WTC11 (cell line): ENCODE measurements around the gene PPP1R1A. TPM values are rescaled to one million over a fixed set of nuclear protein-coding genes. Genes with fewer than 3 reads are reported as not detected.

ENCODE experiments used
- ATAC-seq: fragments of 200-7000 bp; cut with Tn5 transposase; 2 replicates; pipeline ENCODE4 v1.10.0; 2021; ENCODE audit warnings: mild to moderate bottlenecking, moderate library complexity
- CTCF ChIA-PET: fragments of 300-600 bp; sonication (Branson Sonifier 250); formaldehyde crosslinking; loops from one replicate; lab custom pipeline; 2021; ENCODE audit warnings: antibody characterized with exemption; lab: Charles Lee
- POLR2A ChIA-PET: fragments of 350-600 bp; sonication (Branson Sonifier 250); formaldehyde crosslinking; loops from one replicate; lab custom pipeline; 2021; ENCODE audit warnings: antibody characterized with exemption; lab: Charles Lee
- DNase-seq: peaks from one replicate; pipeline ENCODE4 v3.0.0; 2021; ENCODE audit warnings: low spot score
- H3K27ac Mint-ChIP-seq: 2 replicates; pipeline ENCODE4 v1.8.0; 2021; ENCODE audit warnings: mixed read lengths
- H3K27me3 Mint-ChIP-seq: 2 replicates; pipeline ENCODE4 v1.8.0; 2021; ENCODE audit warnings: low read depth, mild to moderate bottlenecking, moderate library complexity, mixed read lengths
- H3K36me3 Mint-ChIP-seq: 2 replicates; pipeline ENCODE4 v1.8.0; 2021; ENCODE audit warnings: mixed read lengths
- H3K4me1 Mint-ChIP-seq: 2 replicates; pipeline ENCODE4 v1.8.0; 2022; ENCODE audit warnings: mixed read lengths
- H3K4me3 Mint-ChIP-seq: 2 replicates; pipeline ENCODE4 v1.8.0; 2021; ENCODE audit warnings: mild to moderate bottlenecking, moderate library complexity, mixed read lengths
- H3K9me3 Mint-ChIP-seq: 2 replicates; pipeline ENCODE4 v1.8.0; 2021; ENCODE audit warnings: mixed read lengths
- CBFB ChIP-seq: sonication (generic); formaldehyde crosslinking; IDR thresholded peaks from 2 replicates; pipeline ENCODE4 v1.8.1; 2022; ENCODE audit warnings: mild to moderate bottlenecking, low read depth, missing genetic modification reagents
- ELF4 ChIP-seq: sonication (generic); formaldehyde crosslinking; IDR thresholded peaks from 2 replicates; pipeline ENCODE4 v1.8.1; 2022; ENCODE audit warnings: low read depth, mild to moderate bottlenecking, moderate library complexity, missing genetic modification reagents
- ESRRA ChIP-seq: sonication (generic); formaldehyde crosslinking; IDR thresholded peaks from 2 replicates; pipeline ENCODE4 v1.8.1; 2022; ENCODE audit warnings: mild to moderate bottlenecking, missing genetic modification reagents, borderline replicate concordance
- FOXK1 ChIP-seq: sonication (generic); formaldehyde crosslinking; IDR thresholded peaks from 2 replicates; pipeline ENCODE4 v1.8.0; 2022; ENCODE audit warnings: mild to moderate bottlenecking, moderate library complexity, missing genetic modification reagents
- FOXP1 ChIP-seq: sonication (generic); formaldehyde crosslinking; IDR thresholded peaks from 2 replicates; pipeline ENCODE4 v1.8.0; 2022; ENCODE audit warnings: missing genetic modification reagents, mild to moderate bottlenecking, moderate library complexity, borderline replicate concordance
- GABPB1 ChIP-seq: sonication (generic); formaldehyde crosslinking; IDR thresholded peaks from 2 replicates; pipeline ENCODE4 v1.8.1; 2023; ENCODE audit warnings: mild to moderate bottlenecking, missing genetic modification reagents
- GTF2I ChIP-seq: fragments of 250-450 bp; sonication (Bioruptor Pico); conservative IDR thresholded peaks from 2 replicates; pipeline ENCODE4 v1.4.0; 2021; ENCODE audit warnings: mild to moderate bottlenecking
- IRF2 ChIP-seq: sonication (generic); formaldehyde crosslinking; IDR thresholded peaks from 2 replicates; pipeline ENCODE4 v1.8.0; 2022; ENCODE audit warnings: low read depth, missing genetic modification reagents, borderline replicate concordance
- MXD4 ChIP-seq: fragments of 250-450 bp; sonication (Bioruptor Pico); IDR thresholded peaks from 2 replicates; pipeline ENCODE4 v1.8.0; 2021; ENCODE audit warnings: mild to moderate bottlenecking, moderate library complexity, borderline replicate concordance
- NR2C2 ChIP-seq: sonication (generic); formaldehyde crosslinking; IDR thresholded peaks from 2 replicates; pipeline ENCODE4 v1.8.0; 2022; ENCODE audit warnings: mild to moderate bottlenecking, missing genetic modification reagents
- PRRX2 ChIP-seq: fragments of 250-450 bp; sonication (Bioruptor Pico); IDR thresholded peaks from 2 replicates; pipeline ENCODE4 v1.8.0; 2021; ENCODE audit warnings: mild to moderate bottlenecking
- RELA ChIP-seq: sonication (generic); formaldehyde crosslinking; IDR thresholded peaks from 2 replicates; pipeline ENCODE4 v1.8.1; 2022; ENCODE audit warnings: missing genetic modification reagents, mild to moderate bottlenecking, borderline replicate concordance
- SMAD3 ChIP-seq: sonication (generic); formaldehyde crosslinking; IDR thresholded peaks from 2 replicates; pipeline ENCODE4 v1.8.0; 2022; ENCODE audit warnings: missing genetic modification reagents, mild to moderate bottlenecking, borderline replicate concordance
- SP1 ChIP-seq: sonication (generic); formaldehyde crosslinking; conservative IDR thresholded peaks from 2 replicates; pipeline ENCODE4 v1.8.1; 2022; ENCODE audit warnings: missing genetic modification reagents
- TP53 ChIP-seq: sonication (generic); formaldehyde crosslinking; IDR thresholded peaks from 2 replicates; pipeline ENCODE4 v1.8.1; 2023; ENCODE audit warnings: mild to moderate bottlenecking, missing genetic modification reagents
- ZNF138 ChIP-seq: sonication (generic); formaldehyde crosslinking; conservative IDR thresholded peaks from 2 replicates; pipeline ENCODE4 v1.8.1; 2022; ENCODE audit warnings: mild to moderate bottlenecking, moderate library complexity, missing genetic modification reagents
- ZNF219 ChIP-seq: sonication (generic); formaldehyde crosslinking; IDR thresholded peaks from 2 replicates; pipeline ENCODE4 v1.8.0; 2023; ENCODE audit warnings: missing genetic modification reagents, mild to moderate bottlenecking, borderline replicate concordance
- ZNF232 ChIP-seq: sonication (generic); formaldehyde crosslinking; IDR thresholded peaks from 2 replicates; pipeline ENCODE4 v1.8.0; 2022; ENCODE audit warnings: mild to moderate bottlenecking, missing genetic modification reagents
- ZNF671 ChIP-seq: fragments of 250-450 bp; sonication (Bioruptor Pico); IDR thresholded peaks from 2 replicates; pipeline ENCODE4 v1.8.0; 2021; ENCODE audit warnings: mild to moderate bottlenecking
- total RNA-seq: library from RNA; stranded (reverse); gene quantifications from 3 replicates; pipeline ENCODE4 v1.2.3, GENCODE V29; 2021
- TF ChIP-seq, protein P1 (sequence below): sonication (generic); formaldehyde crosslinking; IDR thresholded peaks from 2 replicates; pipeline ENCODE4 v1.8.0; 2023; ENCODE audit warnings: missing genetic modification reagents, mild to moderate bottlenecking, borderline replicate concordance
- TF ChIP-seq, protein P2 (sequence below): fragments of 250-450 bp; sonication (Bioruptor Pico); IDR thresholded peaks from 2 replicates; pipeline ENCODE4 v1.9.0; 2021; ENCODE audit warnings: moderate library complexity, mild to moderate bottlenecking, inconsistent platforms, borderline replicate concordance
- TF ChIP-seq, protein P3 (sequence below): sonication (generic); formaldehyde crosslinking; IDR thresholded peaks from 2 replicates; pipeline ENCODE4 v1.8.1; 2023; ENCODE audit warnings: mild to moderate bottlenecking, missing genetic modification reagents, moderate library complexity
- TF ChIP-seq, protein P4 (sequence below): sonication (generic); formaldehyde crosslinking; IDR thresholded peaks from 2 replicates; pipeline ENCODE4 v1.8.1; 2022; ENCODE audit warnings: missing genetic modification reagents, borderline replicate concordance

The PPP1R1A gene
- total RNA-seq, 1 experiment from 2014 or later: 13.1 TPM

DNA sequence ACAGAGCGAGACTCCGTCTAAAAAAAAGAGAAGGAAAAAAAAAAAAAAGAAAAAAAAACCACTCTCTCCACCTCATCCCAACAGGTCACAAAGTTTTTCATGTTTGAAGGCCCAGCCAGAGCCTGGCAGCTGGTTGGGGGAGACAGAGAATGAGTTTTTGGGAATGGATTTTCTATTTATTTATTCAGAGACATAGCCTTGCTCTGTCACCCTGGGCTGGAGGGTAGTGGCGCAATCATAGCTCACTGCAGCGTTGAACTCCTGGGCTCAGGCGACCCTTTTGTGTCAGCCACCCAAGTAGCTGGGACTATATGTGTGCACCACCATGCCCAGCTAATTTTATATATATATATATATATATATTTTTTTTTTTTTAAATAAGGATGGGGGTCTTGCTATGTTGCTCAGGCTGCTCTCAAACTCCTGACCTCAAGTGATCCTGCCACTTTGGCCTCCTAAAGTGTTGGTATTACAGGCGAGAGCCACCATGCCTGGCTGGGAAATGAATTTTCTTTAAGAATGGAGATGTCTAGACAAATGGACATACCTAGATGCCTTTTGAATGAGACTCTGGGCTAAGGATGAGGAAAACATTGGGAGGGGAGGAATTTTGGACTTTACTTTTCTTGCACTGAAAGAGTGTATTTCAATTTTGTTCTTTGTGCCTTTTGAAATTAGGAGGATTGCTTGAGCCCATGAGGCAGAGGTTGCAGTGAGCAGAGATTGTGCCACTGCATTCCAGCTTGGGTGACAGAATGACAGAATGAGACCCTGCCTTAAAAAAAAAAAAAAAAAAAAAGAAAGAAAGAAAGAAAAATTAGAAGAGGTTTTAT is 16.9 kb upstream of the PPP1R1A start:
- Mint-ChIP-seq H3K27me3 (peaks cover 49% of the 10 kb centered on the region), H3K36me3 (no peaks in the 10 kb centered on the region), H3K4me1 (peaks cover 4% of the 10 kb centered on the region; the same call in 1 of the 2 replicates), H3K27ac (no peak overlapping the region)
- no peak for ATAC-seq
- TF ChIP-seq FOXP1 (CRISPR knock-in tag) (no peak), FOXK1 (CRISPR knock-in tag) (no peak), ELF4 (CRISPR knock-in tag) (no peak), ZNF671 (CRISPR knock-in tag) (no peak), SP1 (CRISPR knock-in tag) (no peak), ZNF232 (no peak), GTF2I (no peak), PRRX2 (no peak)
- TF ChIP-seq, protein P1, sequence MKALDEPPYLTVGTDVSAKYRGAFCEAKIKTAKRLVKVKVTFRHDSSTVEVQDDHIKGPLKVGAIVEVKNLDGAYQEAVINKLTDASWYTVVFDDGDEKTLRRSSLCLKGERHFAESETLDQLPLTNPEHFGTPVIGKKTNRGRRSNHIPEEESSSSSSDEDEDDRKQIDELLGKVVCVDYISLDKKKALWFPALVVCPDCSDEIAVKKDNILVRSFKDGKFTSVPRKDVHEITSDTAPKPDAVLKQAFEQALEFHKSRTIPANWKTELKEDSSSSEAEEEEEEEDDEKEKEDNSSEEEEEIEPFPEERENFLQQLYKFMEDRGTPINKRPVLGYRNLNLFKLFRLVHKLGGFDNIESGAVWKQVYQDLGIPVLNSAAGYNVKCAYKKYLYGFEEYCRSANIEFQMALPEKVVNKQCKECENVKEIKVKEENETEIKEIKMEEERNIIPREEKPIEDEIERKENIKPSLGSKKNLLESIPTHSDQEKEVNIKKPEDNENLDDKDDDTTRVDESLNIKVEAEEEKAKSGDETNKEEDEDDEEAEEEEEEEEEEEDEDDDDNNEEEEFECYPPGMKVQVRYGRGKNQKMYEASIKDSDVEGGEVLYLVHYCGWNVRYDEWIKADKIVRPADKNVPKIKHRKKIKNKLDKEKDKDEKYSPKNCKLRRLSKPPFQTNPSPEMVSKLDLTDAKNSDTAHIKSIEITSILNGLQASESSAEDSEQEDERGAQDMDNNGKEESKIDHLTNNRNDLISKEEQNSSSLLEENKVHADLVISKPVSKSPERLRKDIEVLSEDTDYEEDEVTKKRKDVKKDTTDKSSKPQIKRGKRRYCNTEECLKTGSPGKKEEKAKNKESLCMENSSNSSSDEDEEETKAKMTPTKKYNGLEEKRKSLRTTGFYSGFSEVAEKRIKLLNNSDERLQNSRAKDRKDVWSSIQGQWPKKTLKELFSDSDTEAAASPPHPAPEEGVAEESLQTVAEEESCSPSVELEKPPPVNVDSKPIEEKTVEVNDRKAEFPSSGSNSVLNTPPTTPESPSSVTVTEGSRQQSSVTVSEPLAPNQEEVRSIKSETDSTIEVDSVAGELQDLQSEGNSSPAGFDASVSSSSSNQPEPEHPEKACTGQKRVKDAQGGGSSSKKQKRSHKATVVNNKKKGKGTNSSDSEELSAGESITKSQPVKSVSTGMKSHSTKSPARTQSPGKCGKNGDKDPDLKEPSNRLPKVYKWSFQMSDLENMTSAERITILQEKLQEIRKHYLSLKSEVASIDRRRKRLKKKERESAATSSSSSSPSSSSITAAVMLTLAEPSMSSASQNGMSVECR (CRISPR knock-in tag): no peak
- TF ChIP-seq, protein P2, sequence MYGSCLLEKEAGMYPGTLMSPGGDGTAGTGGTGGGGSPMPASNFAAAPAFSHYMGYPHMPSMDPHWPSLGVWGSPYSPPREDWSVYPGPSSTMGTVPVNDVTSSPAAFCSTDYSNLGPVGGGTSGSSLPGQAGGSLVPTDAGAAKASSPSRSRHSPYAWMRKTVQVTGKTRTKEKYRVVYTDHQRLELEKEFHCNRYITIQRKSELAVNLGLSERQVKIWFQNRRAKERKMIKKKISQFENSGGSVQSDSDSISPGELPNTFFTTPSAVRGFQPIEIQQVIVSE (CRISPR knock-in tag): no peak
- TF ChIP-seq, all 79 proteins: peak for 0
- ChIA-PET CTCF (interaction anchor here (0.8 to 2.2 kb wide), 6 partner anchors 9 to 78 kb away, joined by 3 to 12 read pairs (median 4); partner anchors contain the start of gene PDE1B), POLR2A (no interaction called here)
- Mint-ChIP-seq H3K4me3 (no peak overlapping the region), H3K9me3 (no peaks in the 10 kb centered on the region)
- DNase-seq: no peak

DNA sequence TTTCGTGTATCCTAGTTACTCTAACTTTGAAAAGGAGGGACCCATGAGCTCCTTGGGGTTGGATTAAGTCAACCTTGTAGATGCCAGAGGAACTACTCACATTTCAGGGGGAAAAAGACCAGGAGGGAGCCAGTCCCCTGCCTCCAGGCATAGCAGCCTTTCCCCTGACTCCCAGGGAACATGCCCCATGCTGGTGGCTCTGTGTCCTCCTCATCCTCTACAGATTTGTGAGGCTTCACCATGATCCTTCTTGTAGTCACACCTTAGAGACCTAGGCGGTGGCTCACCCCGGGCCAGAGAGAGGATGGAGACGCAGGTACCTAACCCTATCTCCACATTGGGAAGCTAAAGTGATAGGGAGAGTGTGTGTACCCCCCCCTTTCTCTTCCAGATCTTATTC is 16.0 kb upstream of the PPP1R1A start:
- POLR2A ChIA-PET: no interaction called here
- DNase-seq: no peak
- Mint-ChIP-seq H3K36me3 (no peaks in the 10 kb centered on the region), H3K4me3 (no peak overlapping the region), H3K27ac (no peak overlapping the region)
- no peak for ATAC-seq
- TF ChIP-seq NR2C2 (CRISPR knock-in tag) (no peak), ZNF138 (CRISPR knock-in tag) (no peak)
- TF ChIP-seq, all 79 proteins: peak for 0
- Mint-ChIP-seq H3K4me1 (peaks cover 4% of the 10 kb centered on the region; the same call in 1 of the 2 replicates), H3K27me3 (peaks cover 45% of the 10 kb centered on the region), H3K9me3 (no peaks in the 10 kb centered on the region)
- CTCF ChIA-PET: interaction anchor here (0.9 to 1.5 kb wide), 5 partner anchors 8 to 77 kb away, joined by 3 to 5 read pairs (median 4); no protein-coding TSS in a partner anchor

DNA sequence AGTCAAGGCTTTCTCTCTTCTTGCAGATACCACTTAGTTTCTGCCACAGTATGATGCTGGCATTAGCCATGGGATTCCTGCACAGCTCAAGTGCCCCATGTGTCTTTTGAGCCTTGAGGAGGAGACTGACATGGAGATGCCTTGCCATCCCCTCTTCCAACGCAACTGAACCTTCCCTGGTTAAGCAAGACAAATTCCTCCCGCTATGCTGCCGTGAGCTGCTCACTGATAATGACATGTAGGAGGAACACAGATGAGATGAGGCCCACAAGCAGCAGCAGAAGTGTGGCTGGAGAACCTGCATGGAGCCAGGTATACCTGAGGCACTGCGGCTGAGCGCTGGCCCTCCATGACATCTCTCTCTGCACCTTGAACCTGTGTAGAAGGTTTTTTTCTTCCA is 15.4 kb upstream of the PPP1R1A start:
- ChIA-PET CTCF (interaction anchor here (0.9 to 1.5 kb wide), 5 partner anchors 8 to 76 kb away, joined by 3 to 5 read pairs (median 4); no protein-coding TSS in a partner anchor), POLR2A (no interaction called here)
- no peak for ATAC-seq
- no peak overlapping the region for H3K4me3 Mint-ChIP-seq
- no peaks in the 10 kb centered on the region for H3K36me3 Mint-ChIP-seq
- DNase-seq: no peak
- H3K27ac Mint-ChIP-seq: no peak overlapping the region
- H3K9me3 Mint-ChIP-seq: no peaks in the 10 kb centered on the region
- peaks cover 4% of the 10 kb centered on the region; the same call in 1 of the 2 replicates for H3K4me1 Mint-ChIP-seq
- H3K27me3 Mint-ChIP-seq: peaks cover 45% of the 10 kb centered on the region
- TF ChIP-seq FOXK1 (CRISPR knock-in tag) (no peak), NR2C2 (CRISPR knock-in tag) (no peak), IRF2 (no peak), ZNF138 (CRISPR knock-in tag) (no peak), SMAD3 (CRISPR knock-in tag) (no peak), GABPB1 (no peak), TP53 (CRISPR knock-in tag) (no peak), CBFB (CRISPR knock-in tag) (no peak), ZNF219 (CRISPR knock-in tag) (no peak), MXD4 (no peak), RELA (CRISPR knock-in tag) (no peak), ESRRA (CRISPR knock-in tag) (no peak), ELF4 (CRISPR knock-in tag) (no peak)
- TF ChIP-seq, protein P2 (CRISPR knock-in tag): no peak
- TF ChIP-seq, protein P3, sequence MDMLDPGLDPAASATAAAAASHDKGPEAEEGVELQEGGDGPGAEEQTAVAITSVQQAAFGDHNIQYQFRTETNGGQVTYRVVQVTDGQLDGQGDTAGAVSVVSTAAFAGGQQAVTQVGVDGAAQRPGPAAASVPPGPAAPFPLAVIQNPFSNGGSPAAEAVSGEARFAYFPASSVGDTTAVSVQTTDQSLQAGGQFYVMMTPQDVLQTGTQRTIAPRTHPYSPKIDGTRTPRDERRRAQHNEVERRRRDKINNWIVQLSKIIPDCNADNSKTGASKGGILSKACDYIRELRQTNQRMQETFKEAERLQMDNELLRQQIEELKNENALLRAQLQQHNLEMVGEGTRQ (CRISPR knock-in tag): no peak
- TF ChIP-seq, protein P4, sequence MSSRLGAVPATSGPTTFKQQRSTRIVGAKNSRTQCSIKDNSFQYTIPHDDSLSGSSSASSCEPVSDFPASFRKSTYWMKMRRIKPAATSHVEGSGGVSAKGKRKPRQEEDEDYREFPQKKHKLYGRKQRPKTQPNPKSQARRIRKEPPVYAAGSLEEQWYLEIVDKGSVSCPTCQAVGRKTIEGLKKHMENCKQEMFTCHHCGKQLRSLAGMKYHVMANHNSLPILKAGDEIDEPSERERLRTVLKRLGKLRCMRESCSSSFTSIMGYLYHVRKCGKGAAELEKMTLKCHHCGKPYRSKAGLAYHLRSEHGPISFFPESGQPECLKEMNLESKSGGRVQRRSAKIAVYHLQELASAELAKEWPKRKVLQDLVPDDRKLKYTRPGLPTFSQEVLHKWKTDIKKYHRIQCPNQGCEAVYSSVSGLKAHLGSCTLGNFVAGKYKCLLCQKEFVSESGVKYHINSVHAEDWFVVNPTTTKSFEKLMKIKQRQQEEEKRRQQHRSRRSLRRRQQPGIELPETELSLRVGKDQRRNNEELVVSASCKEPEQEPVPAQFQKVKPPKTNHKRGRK (CRISPR knock-in tag): no peak
